Fibroblast of the aortic adventitia (primary cell): ENCODE data around the gene SLC2A10. TPM values are rescaled to one million over a fixed set of nuclear protein-coding genes. Genes with fewer than 3 reads are reported as not detected.
A peak's percentile ranks its signal among the peaks of the same experiment; 100 is the strongest.

ENCODE experiments used
- DNase-seq: peaks from one replicate; pipeline ENCODE4 v3.0.0-alpha.2; 2010; ENCODE audit warnings: low read depth
- H3K4me3 ChIP-seq: 2 replicates; pipeline ENCODE4 v1.5.1; 2011; ENCODE audit warnings: low read depth, mild to moderate bottlenecking, control low read depth, low read length, moderate library complexity
- CTCF ChIP-seq: IDR thresholded peaks from 2 replicates; pipeline ENCODE4 v1.5.1; 2011; ENCODE audit warnings: mild to moderate bottlenecking, low read length, control low read depth, inconsistent platforms; ENCODE audit not compliant: insufficient read depth
- total RNA-seq: library from RNA; depleted of rRNA; stranded (reverse); fragments of >200 nt; gene quantifications from 2 replicates; pipeline ENCODE4 v1.2.3, GENCODE V29; 2012; ENCODE audit warnings: low replicate concordance

Gene SLC2A10
- total RNA-seq, 1 donor = 43.4 TPM

- peak; percentile 49 for DNase-seq
- no peak for TF ChIP-seq CTCF
Measured at GRCh38 chr20:46784436-46785127, 75.1 kb downstream of the SLC2A10 start.

More at GRCh38 chr20:46784436-46785127, 75.1 kb downstream of the SLC2A10 start:
- no peak overlapping the region for H3K4me3 ChIP-seq

Other genes with a start within 250 kb of the SLC2A10 start
- gene ZNF334, start 196.1 kb upstream of the SLC2A10 start, total RNA-seq = 0.63 and 14.0 TPM in 2 replicates
- not detected in 2 replicates for gene OCSTAMP, start 159.0 kb upstream of the SLC2A10 start, total RNA-seq
- 3.0 and 4.2 TPM in 2 replicates for gene SLC13A3, start 58.2 kb upstream of the SLC2A10 start, total RNA-seq
- 12.4 and 17.4 TPM in 2 replicates for gene TP53RK, start 20.2 kb upstream of the SLC2A10 start, total RNA-seq
- gene EYA2, start 185.2 kb downstream of the SLC2A10 start, total RNA-seq = 0.57 and 1.6 TPM in 2 replicates